NCI-H2107 (cell line): ENCODE results near the gene RBFOX2.
"Not testable (repeated sequence)": the region's sequence is repeated elsewhere in the genome, so short reads cannot be mapped to it uniquely, and the experiment has no call there.

Experiments
- DNase-seq: peaks from one replicate; lab custom pipeline; 2025; lab: John Stamatoyannopoulos, UW

RBFOX2 gene

GRCh38 chr22:35819421-35819820 is 209.2 kb downstream of the RBFOX2 start:
- no peak for DNase-seq

DNA sequence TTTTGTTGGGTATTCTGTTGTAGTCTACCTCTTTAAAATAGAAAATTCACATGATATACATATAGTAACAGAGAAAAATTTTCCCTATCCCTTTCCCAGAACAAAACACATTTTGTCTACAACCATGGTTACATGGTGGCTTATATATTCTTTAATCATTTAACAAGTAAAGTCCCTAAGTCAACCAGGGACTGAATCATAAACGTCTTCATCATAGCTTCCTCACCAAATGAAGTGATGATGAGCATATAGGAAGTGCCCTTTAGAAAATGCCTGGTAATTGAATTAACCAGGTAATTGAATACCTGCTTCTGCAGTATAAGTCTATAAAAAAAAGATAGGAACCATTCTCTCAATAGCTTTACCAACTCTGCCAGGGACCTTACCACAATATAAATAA is 209.7 kb downstream of the RBFOX2 start:
- DNase-seq = no peak

- DNase-seq = no peak
These were observed 216.0 kb downstream of the RBFOX2 start for GRCh38 chr22:35812600-35812999.

DNA sequence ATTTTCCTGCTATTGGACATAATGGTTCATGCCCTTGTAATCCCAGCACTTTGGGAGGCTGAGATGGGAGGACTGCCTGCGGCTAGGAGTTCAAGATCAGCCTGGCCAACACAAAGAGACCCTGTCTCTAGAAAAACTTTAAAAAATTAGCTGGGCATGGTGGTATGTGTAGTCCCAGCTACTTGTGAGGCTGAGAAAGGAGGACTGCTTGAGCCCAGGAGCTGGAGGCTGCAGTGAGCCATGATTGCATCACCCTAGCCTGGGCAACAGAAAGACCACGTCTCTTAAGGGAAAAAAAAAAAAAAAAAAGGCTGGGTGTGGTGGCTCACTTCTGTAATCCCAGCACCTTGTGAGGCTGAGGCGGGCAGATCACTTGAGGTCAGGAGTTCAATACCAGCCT is 217.0 kb downstream of the RBFOX2 start:
- DNase-seq = no peak

DNA sequence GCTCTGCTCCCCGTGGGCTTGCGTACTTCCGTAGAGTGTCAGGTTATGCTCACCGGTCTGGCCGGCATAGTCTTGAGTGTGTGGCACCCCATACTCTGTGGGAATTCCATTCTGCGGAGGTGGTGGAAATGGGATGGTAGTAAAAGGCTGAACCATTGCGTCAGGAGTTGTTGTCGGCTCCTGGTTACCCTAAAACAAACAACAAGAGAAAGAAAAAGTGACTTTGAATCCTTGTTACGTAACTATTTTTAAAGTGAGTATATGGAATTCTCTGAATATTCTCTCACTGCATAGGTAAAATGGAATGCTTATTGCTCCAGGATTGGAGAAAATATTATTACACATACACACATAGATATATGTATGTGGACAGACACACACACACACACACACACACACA is 218.8 kb downstream of the RBFOX2 start:
- no peak for DNase-seq

DNA sequence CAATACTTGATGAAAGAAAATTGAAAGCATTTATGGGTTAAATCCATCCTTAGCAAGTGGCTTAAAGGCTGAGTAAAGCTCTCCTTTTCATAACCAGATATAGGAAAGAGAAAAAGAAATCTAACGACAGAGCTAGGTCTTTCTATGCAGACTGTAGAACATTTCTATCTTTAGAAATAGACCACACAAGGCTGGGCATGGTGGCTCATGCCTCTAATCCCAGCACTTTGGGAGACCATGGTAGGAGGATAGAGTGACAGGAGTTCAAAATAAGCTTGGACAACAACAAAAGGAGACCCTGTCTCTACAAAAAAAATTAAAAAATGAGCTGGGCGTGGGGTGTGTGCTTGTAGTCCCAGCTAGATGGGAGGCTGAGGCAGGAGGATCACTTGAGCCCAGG is 220.2 kb downstream of the RBFOX2 start:
- no peak for DNase-seq

GRCh38 chr22:35806668-35807067 is 222.0 kb downstream of the RBFOX2 start:
- not testable (repeated sequence) for DNase-seq

- no peak for DNase-seq
These were observed 223.2 kb downstream of the RBFOX2 start for GRCh38 chr22:35805466-35805865.

DNA sequence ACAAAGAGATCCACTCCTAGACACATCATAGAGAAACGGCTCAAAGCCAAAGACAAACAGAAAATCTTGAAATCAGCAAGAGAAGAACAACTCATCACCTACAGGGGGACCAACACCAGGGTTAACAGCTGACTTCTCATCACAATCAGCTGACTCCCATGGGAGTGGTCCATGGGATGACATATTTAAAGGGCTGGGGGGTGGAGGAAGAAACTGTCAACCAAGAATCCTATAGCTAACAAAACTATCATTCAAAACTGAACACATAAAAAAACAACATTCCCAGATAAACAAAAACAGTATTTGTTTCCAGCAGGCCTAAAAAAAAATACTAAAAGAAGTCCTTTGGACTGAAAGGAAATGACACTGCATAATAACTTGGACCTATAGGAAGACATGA is 224.2 kb downstream of the RBFOX2 start:
- DNase-seq = no peak

GRCh38 chr22:35802885-35803284 is 225.7 kb downstream of the RBFOX2 start:
- DNase-seq = no peak

- not testable (repeated sequence) for DNase-seq
These were observed 227.3 kb downstream of the RBFOX2 start for GRCh38 chr22:35801301-35801700.

GRCh38 chr22:35799150-35799549 is 229.5 kb downstream of the RBFOX2 start:
- DNase-seq = no peak

DNA sequence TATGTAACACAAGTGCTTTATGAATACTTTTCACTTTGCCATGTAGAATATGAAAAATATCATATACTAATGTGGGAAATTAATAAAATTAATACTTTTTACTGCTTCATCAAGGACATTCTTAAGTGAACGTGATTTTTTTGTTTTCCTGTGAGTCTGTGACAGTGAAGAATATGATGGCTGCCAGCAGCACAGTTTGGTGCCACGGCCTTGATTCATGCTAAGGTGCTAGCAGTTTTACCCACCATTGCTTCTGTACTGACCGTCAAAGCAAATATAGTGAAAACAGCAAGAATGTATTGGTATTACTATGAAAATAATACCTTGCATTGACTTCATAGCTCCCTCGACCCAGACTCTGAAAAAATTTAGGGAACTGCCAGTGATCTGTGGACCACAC is 231.2 kb downstream of the RBFOX2 start:
- DNase-seq = no peak

DNA sequence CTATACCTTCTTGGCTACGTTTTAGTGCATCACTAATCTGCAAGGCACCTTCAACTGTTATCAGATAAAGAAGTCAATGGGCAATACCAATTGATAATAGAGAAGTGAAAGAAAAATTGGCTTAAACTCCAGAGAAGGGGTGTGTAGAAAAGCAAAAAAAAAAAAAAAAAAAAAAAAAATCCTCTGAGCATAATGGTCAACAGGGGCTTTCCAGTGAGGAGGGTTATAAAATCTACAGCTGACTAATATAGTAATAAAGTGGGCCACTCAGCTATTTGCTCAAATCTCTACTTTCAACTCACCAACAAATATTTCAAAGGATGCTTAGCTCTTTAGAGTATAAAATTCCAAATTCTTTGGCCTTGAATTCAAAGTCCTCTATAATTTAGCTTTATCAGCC is 233.1 kb downstream of the RBFOX2 start:
- no peak for DNase-seq

DNA sequence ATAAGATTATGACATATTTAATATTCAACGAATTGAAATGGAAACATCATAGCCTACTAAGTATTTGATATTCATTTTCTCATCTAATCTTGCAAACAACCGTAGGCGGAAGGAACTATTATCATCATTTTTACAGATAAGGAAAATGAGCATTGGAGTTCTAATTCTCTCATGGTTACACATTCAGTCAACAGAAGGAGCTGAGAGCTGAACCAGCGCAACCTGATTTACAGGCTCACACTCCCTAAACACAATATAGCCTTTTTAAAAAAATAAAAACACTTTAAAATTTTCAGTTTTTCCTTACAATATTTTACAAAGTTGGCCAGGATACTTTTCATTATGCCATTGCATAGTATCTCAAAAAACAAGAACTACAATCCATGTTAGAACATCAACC is 236.1 kb downstream of the RBFOX2 start:
- DNase-seq = no peak

DNA sequence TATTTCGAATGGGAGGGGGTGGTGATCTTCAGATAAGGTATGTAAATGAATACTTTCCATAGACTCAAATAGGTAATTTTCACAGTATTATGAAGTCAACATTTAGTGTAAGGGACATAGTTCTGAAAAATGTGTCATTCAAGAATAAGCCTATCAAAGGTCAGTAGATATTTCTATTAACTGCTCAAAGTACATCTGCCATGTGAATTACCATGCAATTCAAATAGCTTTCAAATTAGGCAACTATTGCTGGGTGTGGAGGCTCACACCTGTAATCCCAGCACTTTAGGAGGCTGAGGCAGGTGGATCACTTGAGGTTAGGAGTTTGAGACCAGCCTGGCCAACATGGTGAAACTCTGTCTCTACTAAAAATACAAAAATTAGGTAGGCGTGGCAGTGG is 236.8 kb downstream of the RBFOX2 start:
- not testable (repeated sequence) for DNase-seq

DNA sequence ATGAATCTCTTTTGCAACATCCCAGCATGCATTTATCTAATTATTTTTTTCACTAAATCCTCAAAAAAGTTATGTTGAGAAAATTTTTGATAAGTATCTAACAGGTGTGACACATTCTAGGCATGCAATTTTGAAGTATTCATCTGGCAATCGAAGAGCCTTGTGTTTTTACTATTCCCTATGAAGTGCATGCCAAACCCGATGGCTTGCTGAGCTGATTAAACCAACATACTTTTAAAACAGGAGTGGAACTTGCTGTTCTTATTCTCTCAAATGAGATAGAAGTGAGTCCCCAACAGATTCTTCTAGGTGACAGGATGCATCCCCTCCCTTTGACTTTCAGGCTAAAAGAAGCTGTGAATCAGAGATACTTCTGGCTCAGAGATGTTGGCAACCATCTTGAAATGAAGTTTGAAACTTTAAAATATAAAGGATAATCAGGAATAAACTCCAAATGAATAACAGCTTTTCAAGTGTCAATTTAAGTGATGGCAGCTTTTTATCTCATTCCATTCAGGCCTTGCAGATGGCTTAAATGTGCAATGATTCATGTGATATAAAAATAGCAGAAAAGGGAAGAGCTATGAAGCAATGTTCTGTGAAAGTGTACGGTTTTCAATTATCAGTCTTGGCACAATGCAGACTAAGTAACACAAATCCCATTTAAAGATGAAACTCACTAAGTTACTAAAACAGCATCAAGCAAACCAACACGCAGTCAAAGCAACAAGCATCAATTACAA is 243.3 kb downstream of the RBFOX2 start:
- no peak for DNase-seq

- DNase-seq = no peak
These were observed 244.0 kb downstream of the RBFOX2 start for GRCh38 chr22:35784633-35785032.

GRCh38 chr22:35783943-35784614 is 244.5 kb downstream of the RBFOX2 start:
- DNase-seq = no peak

DNA sequence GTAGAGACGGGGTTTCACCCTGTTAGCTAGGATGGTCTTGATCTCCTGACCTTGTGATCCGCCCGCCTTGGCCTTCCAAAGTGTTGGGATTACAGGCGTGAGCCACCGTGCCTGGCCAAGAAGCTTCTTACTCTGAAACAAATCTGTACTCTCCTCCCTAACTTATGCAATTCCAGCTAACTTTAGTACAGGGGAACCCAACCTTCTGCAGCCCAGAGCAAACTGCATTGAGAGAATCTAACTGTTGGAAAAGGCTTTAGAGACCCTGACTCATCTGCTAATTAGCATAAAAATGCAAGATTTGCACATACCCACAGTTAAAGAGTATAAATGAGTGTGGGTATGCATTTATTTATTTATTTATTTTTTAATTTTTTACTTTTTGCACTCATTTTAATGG is 246.1 kb downstream of the RBFOX2 start:
- DNase-seq = no peak

DNA sequence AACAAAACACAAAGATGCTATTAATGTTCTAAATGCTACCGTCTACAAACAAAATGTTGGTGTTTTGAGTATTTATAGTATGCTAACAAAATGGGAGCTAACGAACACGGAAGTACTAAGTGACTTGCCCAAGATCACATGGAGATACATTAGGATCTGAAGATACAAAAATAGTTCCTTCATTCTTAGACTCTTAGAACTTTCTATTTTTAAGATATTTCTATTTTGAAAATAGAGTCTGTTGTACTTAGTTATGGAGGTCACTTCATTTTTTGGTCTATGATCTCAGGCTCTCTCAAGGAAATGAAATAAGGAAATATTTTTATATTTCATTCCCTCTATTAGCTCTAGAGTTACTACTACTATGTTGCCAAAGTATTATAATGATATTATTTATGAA is 246.7 kb downstream of the RBFOX2 start:
- DNase-seq = no peak

DNA sequence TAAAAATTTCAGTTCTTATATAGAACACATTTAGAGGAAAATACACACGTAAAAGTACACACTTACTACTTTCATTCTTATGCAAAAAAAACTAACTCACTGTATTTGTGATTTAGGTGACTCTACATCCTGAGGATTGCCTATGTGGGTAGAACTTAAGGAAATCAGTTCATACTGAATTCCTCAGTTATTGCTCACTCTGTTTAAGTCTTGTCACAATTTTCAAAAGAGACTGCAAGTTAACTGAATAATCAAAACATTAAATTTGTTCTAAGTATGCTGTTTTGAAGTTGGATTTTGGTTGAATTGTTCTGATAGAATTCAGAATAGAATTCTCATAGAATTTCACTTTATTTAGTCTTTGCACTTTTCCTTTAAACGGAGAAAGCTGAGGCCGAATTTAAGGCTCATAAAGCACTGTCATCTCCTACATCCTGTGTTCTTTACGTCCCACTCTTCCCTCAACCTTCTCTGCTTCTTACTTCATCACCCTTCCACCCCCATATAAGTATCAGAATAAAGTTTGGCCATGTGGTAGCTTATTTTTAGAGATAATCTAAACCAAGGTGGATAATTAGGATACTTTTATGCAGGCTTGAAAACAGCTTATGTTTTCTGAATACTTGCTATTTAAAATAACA is 251.2 kb downstream of the RBFOX2 start:
- DNase-seq = no peak

- no peak for DNase-seq
These were observed 253.3 kb downstream of the RBFOX2 start for GRCh38 chr22:35775339-35775738.
